GM12878 (cell line): ENCODE results near the gene STAT5B. TPM values are rescaled to one million over a fixed set of nuclear protein-coding genes. Genes with fewer than 3 reads are reported as not detected.

Experiments
- ATAC-seq: fragments of 200-7000 bp; cut with Tn5 transposase; 3 replicates; pipeline ENCODE4 v1.9.1; 2020; ENCODE audit warnings: mild to moderate bottlenecking, moderate library complexity
- BruUV-seq: library from RNA; stranded (reverse); fragments of 400-500 nt; replicated peaks from 2 replicates; lab custom pipeline; 2021; lab: Mats Ljungman, UMichigan
- CTCF ChIA-PET: fragments of 300-600 bp; sonication (Branson Sonifier 250); formaldehyde crosslinking; extraction: SDS; loops from one replicate; lab custom pipeline; 2021; ENCODE audit warnings: inconsistent platforms; lab: Yijun Ruan, JAX
- POLR2A ChIA-PET: fragments of 350-600 bp; formaldehyde crosslinking; extraction: SDS; loops from one replicate; lab custom pipeline; 2021; ENCODE audit warnings: inconsistent platforms; lab: Charles Lee
- RAD21 ChIA-PET: fragments of 300-600 bp; sonication (Branson Sonifier 250); formaldehyde crosslinking; loops from one replicate; lab custom pipeline; 2023; ENCODE audit warnings: antibody characterized with exemption; ENCODE audit not compliant: unreplicated experiment; lab: Charles Lee
- SMC1A ChIA-PET: fragments of 300-600 bp; sonication (Branson Sonifier 250); formaldehyde crosslinking; loops from one replicate; lab custom pipeline; 2023; ENCODE audit not compliant: unreplicated experiment, uncharacterized antibody; lab: Charles Lee
- DNase-seq: peaks from one replicate; pipeline ENCODE4 v3.0.0-alpha.2; 2011; ENCODE audit warnings: low read depth, low spot score
- FAIRE-seq: peaks from 3 replicates; lab custom pipeline; 2011; peaks lifted over from hg19 to GRCh38; lab: Jason Lieb, UNC
- H2AFZ ChIP-seq: 2 replicates; pipeline ENCODE4 v1.6.0; 2011; ENCODE audit warnings: low read depth, low read length, control low read depth; ENCODE audit not compliant: control insufficient read depth
- H3K27ac ChIP-seq: 2 replicates; pipeline ENCODE4 v1.5.1; 2011; ENCODE audit warnings: control low read depth; ENCODE audit not compliant: control insufficient read depth, insufficient read depth
- H3K27me3 ChIP-seq, 2 experiments: replicated peaks in 1 of 2; 2 replicates each; pipeline versions ENCODE4 v1.6.0 to v1.6.1; 2011; ENCODE audit warnings: low read length in 1 of 2; ENCODE audit not compliant: control insufficient read depth in 2 of 2, insufficient read depth in 2 of 2
- H3K36me3 ChIP-seq, 2 experiments: 2 replicates each; pipeline ENCODE4 v1.5.1; 2011; ENCODE audit warnings: low read length in 1 of 2; ENCODE audit not compliant: control insufficient read depth in 2 of 2, insufficient read depth in 2 of 2
- H3K4me1 ChIP-seq: 2 replicates; pipeline ENCODE4 v1.6.1; 2011; ENCODE audit warnings: mild to moderate bottlenecking, low read length, moderate library complexity, mixed read lengths; ENCODE audit not compliant: control insufficient read depth, insufficient read depth
- H3K4me2 ChIP-seq: 2 replicates; pipeline ENCODE4 v1.6.0; 2011; ENCODE audit warnings: control low read depth; ENCODE audit not compliant: control insufficient read depth, insufficient read depth
- H3K4me3 ChIP-seq: fragments of 200-600 bp; sonication (generic); 2 replicates; pipeline ENCODE4 v1.5.1; 2016
- H3K79me2 ChIP-seq: 2 replicates; pipeline ENCODE4 v1.6.0; 2011; ENCODE audit warnings: low read length; ENCODE audit not compliant: control insufficient read depth, insufficient read depth
- H3K9ac ChIP-seq: 2 replicates; pipeline ENCODE4 v1.8.0; 2011; ENCODE audit warnings: low read length, control low read depth, mixed read lengths; ENCODE audit not compliant: control insufficient read depth, insufficient read depth
- H3K9me3 ChIP-seq: replicated peaks from 3 replicates; pipeline ENCODE4 v1.5.1; 2011; ENCODE audit warnings: mild to moderate bottlenecking, low read length; ENCODE audit not compliant: control insufficient read depth, insufficient read depth
- H4K20me1 ChIP-seq: 2 replicates; pipeline ENCODE4 v1.6.0; 2011; ENCODE audit not compliant: control insufficient read depth, insufficient read depth
- BCL11A ChIP-seq: IDR thresholded peaks from 2 replicates; pipeline ENCODE4 v1.6.1; 2011; ENCODE audit warnings: low read depth, low read length
- BMI1 ChIP-seq: fragments of 450-650 bp; IDR thresholded peaks from 2 replicates; pipeline ENCODE4 v1.6.1; 2016; ENCODE audit warnings: mild to moderate bottlenecking, moderate library complexity, borderline replicate concordance
- CREM ChIP-seq: IDR thresholded peaks from 2 replicates; pipeline ENCODE4 v1.6.1; 2014; ENCODE audit warnings: antibody characterized with exemption, low read depth
- E2F8 ChIP-seq: fragments of 450-650 bp; IDR thresholded peaks from 2 replicates; pipeline ENCODE4 v1.6.1; 2018; ENCODE audit warnings: mild to moderate bottlenecking, low read depth, moderate library complexity; ENCODE audit not compliant: partially characterized antibody
- ESRRA ChIP-seq: IDR thresholded peaks from 2 replicates; pipeline ENCODE4 v1.6.1; 2012; ENCODE audit warnings: mild to moderate bottlenecking, low read length, improper control_type of control experiment
- FOS ChIP-seq: IDR thresholded peaks from 3 replicates; pipeline ENCODE4 v1.6.1; 2011; ENCODE audit warnings: borderline replicate concordance; ENCODE audit not compliant: insufficient read length; ENCODE audit errors: extremely low read depth
- FOXM1 ChIP-seq: IDR thresholded peaks from 2 replicates; pipeline ENCODE4 v1.6.1; 2012; ENCODE audit warnings: low read depth, mild to moderate bottlenecking, inconsistent platforms, low read length, moderate library complexity
- HDAC2 ChIP-seq: fragments of 200-600 bp; sonication (generic); IDR thresholded peaks from 2 replicates; pipeline ENCODE4 v1.6.1; 2017
- HDGF ChIP-seq: fragments of 450-650 bp; IDR thresholded peaks from 2 replicates; pipeline ENCODE4 v1.6.1; 2016; ENCODE audit warnings: antibody characterized with exemption
- IRF4 ChIP-seq: IDR thresholded peaks from 2 replicates; pipeline ENCODE4 v1.6.1; 2011; ENCODE audit warnings: low read depth, low read length
- MAX ChIP-seq: IDR thresholded peaks from 2 replicates; pipeline ENCODE4 v1.6.1; 2012; ENCODE audit warnings: low read depth, low read length, improper control_type of control experiment
- MXI1 ChIP-seq: fragments of 150-350 bp; IDR thresholded peaks from 2 replicates; pipeline ENCODE4 v1.6.1; 2011; ENCODE audit warnings: low read depth, mild to moderate bottlenecking, inconsistent platforms, low read length, improper control_type of control experiment
- NFXL1 ChIP-seq: fragments of 450-650 bp; IDR thresholded peaks from 2 replicates; pipeline ENCODE4 v1.6.1; 2017; ENCODE audit warnings: antibody characterized with exemption, mild to moderate bottlenecking, borderline replicate concordance
- NR2C1 ChIP-seq: fragments of 450-650 bp; IDR thresholded peaks from 2 replicates; pipeline ENCODE4 v1.6.1; 2017; ENCODE audit warnings: antibody characterized with exemption, mild to moderate bottlenecking, moderate library complexity
- RCOR1 ChIP-seq: conservative IDR thresholded peaks from 2 replicates; pipeline ENCODE4 v1.6.1; 2012; ENCODE audit warnings: low read depth, low read length, improper control_type of control experiment
- RELB ChIP-seq: fragments of 450-650 bp; IDR thresholded peaks from 2 replicates; pipeline ENCODE4 v1.6.1; 2017; ENCODE audit warnings: low read depth, mild to moderate bottlenecking, moderate library complexity
- RFX5 ChIP-seq: IDR thresholded peaks from 2 replicates; pipeline ENCODE4 v1.6.1; 2011; ENCODE audit warnings: low read depth, low read length, improper control_type of control experiment
- TAF1 ChIP-seq: IDR thresholded peaks from 2 replicates; pipeline ENCODE4 v1.6.1; 2011; ENCODE audit warnings: mild to moderate bottlenecking, low read depth, low read length, borderline replicate concordance
- ZNF207 ChIP-seq: fragments of 450-650 bp; IDR thresholded peaks from 2 replicates; pipeline ENCODE4 v1.6.1; 2014; ENCODE audit warnings: antibody characterized with exemption, mild to moderate bottlenecking, borderline replicate concordance
- ZNF217 ChIP-seq: fragments of 450-650 bp; IDR thresholded peaks from 2 replicates; pipeline ENCODE4 v1.6.1; 2017; ENCODE audit warnings: antibody characterized with exemption, mild to moderate bottlenecking
- ZNF274 ChIP-seq: IDR thresholded peaks from one replicate; pipeline ENCODE4 v1.8.0; 2011; ENCODE audit not compliant: insufficient read length, insufficient read depth
- ZNF622 ChIP-seq: fragments of 450-650 bp; IDR thresholded peaks from 2 replicates; pipeline ENCODE4 v1.6.1; 2017; ENCODE audit warnings: mild to moderate bottlenecking, inconsistent platforms
- WGBS: methylation state at CpG from one replicate; pipeline ENCODE4 v1.1.6; 2016; ENCODE audit warnings: low lambda C conversion rate; ENCODE audit not compliant: insufficient replicate concordance, insufficient coverage; ENCODE audit errors: missing lambda C conversion rate; 5-methylcytosine and 5-hydroxymethylcytosine counted together
- in situ Hi-C: fragments of 300-500 bp; cut with MboI; formaldehyde crosslinking; loops from 9 replicates; pipeline ENCODE4 v1.14.3; 2018; ENCODE audit warnings: mixed read lengths
- intact Hi-C: fragments of 100-400 bp; cut with micrococcal nuclease; formaldehyde crosslinking; loops from one replicate; pipeline ENCODE4 v1.14.2; 2022; ENCODE audit not compliant: unreplicated experiment
- polyA plus RNA-seq, 11 experiments: library from polyadenylated mRNA; depleted of rRNA in 4 of 11; unstranded in 6 of 11; stranded (reverse) in 5 of 11; fragments of >200 nt; fragmentation: Nextera tagmentation in 4 of 11; fragmentation: Illumina TruSeq in 1 of 11; extraction: Ambion mirVana in 4 of 11; extraction: Trizol in 1 of 11; gene quantifications; 1 replicate in 1 of 11; 2 replicates in 10 of 11; pipeline versions ENCODE4 v1.2.1 to v1.2.3, GENCODE V29; 2011 to 2016; ENCODE audit warnings: inconsistent platforms in 2 of 11, missing spikeins in 2 of 11, low read depth in 1 of 11
- total RNA-seq, 4 experiments: library from RNA; depleted of rRNA in 3 of 4; stranded (reverse); fragments of >200 nt in 3 of 4; fragmentation: Illumina TruSeq in 1 of 4; extraction: Trizol in 1 of 4; gene quantifications; 2 replicates each; pipeline versions ENCODE4 v1.2.1 to v1.2.3, GENCODE V29; 2013 to 2021

The STAT5B gene
- total and polyA plus RNA-seq, 10 of the 15 experiments (the other 5 are each of a cell fraction or from before 2014, with no cell fraction given): 11.0 to 69.6 (median 46.7) TPM

- ChIA-PET SMC1A (interaction anchor here (0.6 to 1.5 kb wide), 5 partner anchors 10 to 40 kb away, joined by 3 to 4 read pairs (median 4); no protein-coding TSS in a partner anchor), RAD21 (interaction anchor here (1.3 to 4.1 kb wide), 5 partner anchors 19 to 116 kb away, joined by 3 to 21 read pairs (median 6); no protein-coding TSS in a partner anchor), CTCF (interaction anchor here (0.9 to 2.7 kb wide), 6 partner anchors 8 to 115 kb away, joined by 3 to 14 read pairs (median 3); partner anchors contain the start of gene STAT3), POLR2A (interaction anchor here (0.5 to 3.1 kb wide), 9 partner anchors 10 to 612 kb away, joined by 3 to 9 read pairs (median 4); partner anchors contain the start of genes STAT3 and STAT5B)
- peak; percentile 62 for ATAC-seq
- intact Hi-C loops (loop anchor here (5.0 kb wide), 1 partner anchor 105 kb away; the partner anchor contains the start of gene KCNH4), in situ Hi-C loops (no loop called here)
- peak overlapping the region; percentile 79 for H3K27ac ChIP-seq
- peaks cover 38% of the 10 kb centered on the region for H3K79me2 ChIP-seq
- peak; percentile 57 for FAIRE-seq
- H3K4me1 ChIP-seq: peaks cover 23% of the 10 kb centered on the region
- H4K20me1 ChIP-seq: no peaks in the 10 kb centered on the region
- peak; percentile 40 for DNase-seq
- no TSS peak for BruUV-seq
- no peaks in the 10 kb centered on the region for H3K27me3 ChIP-seq
- H3K9ac ChIP-seq: peak overlapping the region; percentile 90
- no peaks in the 10 kb centered on the region for H3K9me3 ChIP-seq
- peak overlapping the region; percentile 61 for H2AFZ ChIP-seq
- H3K4me3 ChIP-seq: peak overlapping the region; percentile 91
- WGBS: 1% methylated on average over 13 of the region's 14 CpGs
- H3K4me2 ChIP-seq: peak overlapping the region; percentile 88
- H3K36me3 ChIP-seq: peaks cover 0 to 4% of the 10 kb centered on the region in 2 experiments; a peak in 1 of 4 replicates
- TF ChIP-seq ZNF217 (no peak), BCL11A (no peak), NFXL1 (no peak), HDGF (no peak), MAX (no peak), ZNF274 (no peak), RFX5 (no peak), HDAC2 (no peak), ESRRA (no peak), FOXM1 (no peak), TAF1 (no peak), NR2C1 (no peak), ZNF622 (no peak), IRF4 (no peak), E2F8 (no peak), RCOR1 (no peak), MXI1 (peak; percentile 20; the same call in 1 of the 2 replicates), RELB (peak; percentile 84), FOS (no peak), BMI1 (no peak), ZNF207 (0 out of 2 replicates have a peak, but pooled peaks have one; percentile 59), CREM (no peak)
These were observed 11.2 kb upstream of the STAT5B start for GRCh38 chr17:42287305-42287976.
